Heart right ventricle (tissue), 16 donors: Measurements from ENCODE around the gene DEAF1. TPM values are rescaled to one million over a fixed set of nuclear protein-coding genes. Genes with fewer than 3 reads are reported as not detected.

Experiments used
- ATAC-seq, 8 donors: fragments of 200-7000 bp; cut with Tn5 transposase; one replicate each; pipeline ENCODE4 v1.9.1; 2020; ENCODE audit warnings: mild to moderate bottlenecking in 8 of 8, moderate library complexity in 8 of 8, moderate number of reproducible peaks in 1 of 8
- DNase-seq, 2 donors: peaks; one replicate each; pipeline ENCODE4 v3.0.0-alpha.2; 2020
- H3K27ac ChIP-seq, 10 donors: fragments of 200-600 bp; sonication (generic) in 2 of 10; one replicate each; pipeline versions ENCODE4 v1.5.0 to v1.8.0; 2020 to 2022; ENCODE audit warnings: mild to moderate bottlenecking in 3 of 10
- H3K27me3 ChIP-seq, 7 donors: fragments of 200-600 bp; one replicate each; pipeline ENCODE4 v1.8.0; 2021 to 2022; ENCODE audit warnings: mild to moderate bottlenecking in 2 of 7
- H3K36me3 ChIP-seq, 9 donors: fragments of 200-600 bp; sonication (generic) in 1 of 9; one replicate each; pipeline versions ENCODE4 v1.5.0 to v1.8.0; 2020 to 2022; ENCODE audit warnings: mild to moderate bottlenecking in 2 of 9
- H3K4me1 ChIP-seq, 9 donors: fragments of 200-600 bp; sonication (generic) in 1 of 9; one replicate each; pipeline versions ENCODE4 v1.5.0 to v1.8.0; 2020 to 2022; ENCODE audit warnings: mild to moderate bottlenecking in 4 of 9
- H3K4me3 ChIP-seq, 10 donors: fragments of 200-600 bp; sonication (generic) in 2 of 10; one replicate each; pipeline versions ENCODE4 v1.5.0 to v1.8.0; 2020 to 2022; ENCODE audit warnings: mild to moderate bottlenecking in 7 of 10, moderate library complexity in 2 of 10
- H3K9me3 ChIP-seq, 11 donors: fragments of 200-600 bp in 10 of 11; sonication (generic) in 2 of 11; one replicate each; pipeline versions ENCODE4 v1.5.0 to v1.8.0; 2013 to 2022; ENCODE audit warnings: mild to moderate bottlenecking in 2 of 11, control low read depth in 1 of 11, moderate library complexity in 1 of 11
- CTCF ChIP-seq, 9 donors: fragments of 200-600 bp; sonication (generic) in 2 of 9; IDR thresholded peaks; one replicate each; pipeline versions ENCODE4 v1.5.0 to v1.8.0; 2021 to 2022; ENCODE audit warnings: antibody characterized with exemption in 9 of 9, mild to moderate bottlenecking in 5 of 9, moderate library complexity in 1 of 9
- WGBS, 2 donors: extraction: QIAGEN DNeasy Blood & Tissue Kit; methylation state at CpG; one replicate each; pipeline ENCODE4 v1.1.7; 2013; ENCODE audit warnings: inconsistent platforms in 1 of 2; 5-methylcytosine and 5-hydroxymethylcytosine counted together
- intact Hi-C, 10 donors: fragments of 100-400 bp; cut with DNase I; formaldehyde crosslinking; loops; one replicate each; pipeline versions ENCODE4 v1.11.1 to v1.14.2; 2022
- polyA plus RNA-seq, 2 donors: library from polyadenylated mRNA; stranded (reverse); fragments of 200-250 nt; gene quantifications; one replicate each; pipeline ENCODE4 v1.2.3, GENCODE V29; 2013
- total RNA-seq, 10 donors: library from RNA; stranded (reverse); fragmentation: NEBNext Ultra II Directional in 3 of 10; extraction: Animal tissue kit (Norgen Biotek cat#: 25700) in 3 of 10; gene quantifications; one replicate each; pipeline versions ENCODE4 v1.2.1 to v1.2.4, GENCODE V29; 2021 to 2023
- donor health status: Arrhythmogenic right ventricular cardiomyopathy.
- donor health status: ischemic (EF 13 %, LVEDD 7.1; RV severe dilation, severe dysfunction).
- donor health status: healthy with polysubstance abuse.
- donor health status: DM: no; HTN: yes; CAD: no.
- donor health status: DM: no; HTN: no; CAD: no.
- donor health status: ischemic (EF 25% LVEDD 6.9; RV normal size, moderate dysfunction).
- donor health status: ischemic (EF 25% LVEDD 5.7; RV mildly dilated, moderate dysfunction).
- donor health status: healthy.
- donor health status: DM: yes; HTN: yes; CAD: no.
- donor health status: Ischemic cardiomyopathy.
- donor health status: ischemic (EF 35%, LVEDD 5.7; RV mildly dilated, moderate dysfunction).
- donor health status: nonischemic (EF 11% LVEDD 7.7; RV severe dilation, severe dysfunction).
- donor health status: DM: yes; HTN: yes; CAD: no.
- donor health status: PGD.
- donor health status: ischemic (EF 29% LVEDD 5.4; RV normal size, mild dysfunction).
- donor health status: nonischemic (EF 23%, LVEDD 6.1; RV moderate dilation, normal function).

Gene DEAF1
- total and polyA plus RNA-seq, 12 donors = 11.0 to 39.9 (median 17.0) TPM

- peak overlapping the region in 1 of 10 donors; percentile 15 for H3K4me3 ChIP-seq
- TF ChIP-seq CTCF (IDR thresholded peaks at IDR 0.05) = peak; percentile 86 to 99 (median 96)
- ATAC-seq (peak; percentile 65 to 91 (median 86)), DNase-seq (peak; percentile 63 to 81)
- WGBS, 2 donors = 32 to 33% methylated on average over 31 of the region's 31 CpGs
- peak overlapping the region in 4 of 10 donors; percentile 9 to 53 (median 42) for H3K27ac ChIP-seq
- peaks cover 10 to 44% (median 24%) of the 10 kb centered on the region in 9 donors for H3K4me1 ChIP-seq
- peaks cover 7 to 56% (median 41%) of the 10 kb centered on the region in 7 donors for H3K27me3 ChIP-seq
- intact Hi-C loops = loop anchor here in 7 of 10 donors (2.0 to 10.0 kb wide), 4 partner anchors 63 to 173 kb away; no protein-coding TSS in a partner anchor
- H3K9me3 ChIP-seq = no peaks in the 10 kb centered on the region
- H3K36me3 ChIP-seq = no peaks in the 10 kb centered on the region
Measured at GRCh38 chr11:727859-728748, 33.1 kb upstream of the DEAF1 start.

GRCh38 chr11:727281-727701 is 32.3 kb upstream of the DEAF1 start:
- H3K4me1 ChIP-seq = peaks cover 10 to 47% (median 24%) of the 10 kb centered on the region in 9 donors
- intact Hi-C loops = loop anchor here in 6 of 10 donors (5.0 to 10.0 kb wide), 3 partner anchors 62 to 170 kb away; no protein-coding TSS in a partner anchor
- TF ChIP-seq CTCF (IDR thresholded peaks at IDR 0.05) = no peak
- peak overlapping the region in 2 of 10 donors; percentile 49 to 53 for H3K27ac ChIP-seq
- H3K4me3 ChIP-seq = no peak overlapping the region
- ATAC-seq (peak in 1 of 8 donors; percentile 11), DNase-seq (no peak)
- WGBS, 2 donors = 86 to 91% methylated on average over 12 of the region's 12 CpGs
- H3K36me3 ChIP-seq = no peaks in the 10 kb centered on the region
- peaks cover 11 to 63% (median 44%) of the 10 kb centered on the region in 7 donors for H3K27me3 ChIP-seq
- H3K9me3 ChIP-seq = no peaks in the 10 kb centered on the region

- H3K4me1 ChIP-seq = peaks cover 10 to 54% (median 24%) of the 10 kb centered on the region in 9 donors
- 9 to 12% methylated on average over 45 to 61 of the region's 61 CpGs for WGBS, 2 donors
- H3K27ac ChIP-seq = peak overlapping the region in 2 of 10 donors; percentile 53 to 60
- intact Hi-C loops = loop anchor here in 6 of 10 donors (5.0 to 10.0 kb wide), 3 partner anchors 62 to 169 kb away; no protein-coding TSS in a partner anchor
- ATAC-seq (peak in 1 of 8 donors; percentile 9), DNase-seq (no peak)
- no peak for TF ChIP-seq CTCF (IDR thresholded peaks at IDR 0.05)
- H3K36me3 ChIP-seq = no peaks in the 10 kb centered on the region
- peak overlapping the region in 8 of 10 donors; percentile 12 to 48 (median 30) for H3K4me3 ChIP-seq
- H3K27me3 ChIP-seq = peaks cover 18 to 68% (median 51%) of the 10 kb centered on the region in 7 donors
- H3K9me3 ChIP-seq = no peaks in the 10 kb centered on the region
Measured at GRCh38 chr11:726278-727220, 31.5 kb upstream of the DEAF1 start.
